NCI-H146 (cell line): Measurements from ENCODE around the gene CARM1.
A peak's percentile ranks its signal among the peaks of the same experiment; 100 is the strongest.
"Not testable (repeated sequence)": the region's sequence is repeated elsewhere in the genome, so short reads cannot be mapped to it uniquely, and the experiment has no call there.

Source experiments
- DNase-seq: peaks from one replicate; lab custom pipeline; 2025; lab: John Stamatoyannopoulos, UW

Gene CARM1

DNA sequence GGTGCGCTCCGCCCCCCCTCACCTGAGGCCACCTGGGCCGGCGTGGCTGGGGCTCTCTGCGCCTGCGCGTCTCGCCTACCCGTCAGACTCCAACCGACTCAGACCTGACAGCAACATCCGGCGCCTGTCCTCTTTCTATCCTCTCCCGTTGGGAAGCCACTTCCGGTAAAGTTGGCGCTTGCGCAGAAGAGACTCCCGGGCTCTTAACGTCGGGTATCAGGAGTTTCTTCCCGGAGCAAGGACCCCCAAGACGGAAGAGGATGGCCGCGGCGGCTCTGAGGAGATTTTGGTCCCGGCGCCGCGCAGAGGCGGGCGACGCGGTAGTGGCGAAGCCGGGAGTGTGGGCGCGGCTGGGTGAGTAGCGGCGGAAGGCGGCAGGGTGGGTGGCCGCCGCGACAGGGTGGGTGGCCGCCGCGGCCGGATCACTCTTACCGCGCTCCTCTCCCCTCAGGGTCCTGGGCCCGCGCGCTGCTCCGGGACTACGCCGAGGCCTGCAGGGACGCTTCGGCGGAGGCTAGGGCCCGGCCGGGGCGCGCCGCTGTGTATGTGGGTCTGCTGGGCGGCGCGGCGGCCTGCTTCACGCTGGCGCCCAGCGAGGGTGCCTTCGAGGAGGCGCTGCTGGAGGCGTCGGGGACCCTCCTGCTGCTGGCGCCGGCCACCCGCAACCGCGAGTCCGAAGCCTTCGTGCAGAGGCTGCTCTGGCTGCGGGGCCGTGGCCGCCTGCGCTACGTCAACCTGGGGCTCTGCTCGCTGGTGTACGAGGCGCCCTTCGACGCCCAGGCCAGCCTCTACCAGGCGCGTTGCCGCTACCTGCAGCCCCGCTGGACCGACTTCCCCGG lies 57.4 kb downstream of the CARM1 start, which contains the start of the genes TIMM29 and YIPF2:
TIMM29 (plus strand) TSS at position 249 of the 839 bp plus-strand sequence; CDS start at position 261, 12 bp downstream.
YIPF2 (minus strand) TSS at position 77 of the 839 bp plus-strand sequence. CDS start 229 bp downstream, outside the sequence.
- peak; percentile 100 for DNase-seq

DNA sequence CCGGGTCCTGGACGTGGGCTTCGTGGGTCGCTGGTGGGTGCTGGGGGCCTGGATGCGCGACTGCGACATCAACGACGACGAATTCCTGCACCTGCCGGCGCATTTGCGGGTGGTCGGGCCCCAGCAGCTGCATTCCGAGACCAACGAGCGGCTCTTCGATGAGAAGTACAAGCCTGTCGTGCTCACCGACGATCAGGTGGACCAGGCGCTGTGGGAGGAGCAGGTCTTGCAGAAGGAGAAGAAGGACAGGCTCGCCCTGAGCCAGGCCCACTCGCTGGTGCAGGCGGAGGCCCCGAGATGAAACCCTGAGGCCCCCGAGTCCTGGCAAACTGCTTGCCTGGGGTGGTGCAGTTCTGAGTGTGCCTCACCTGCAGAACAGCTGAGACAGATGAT lies 58.0 kb downstream of the CARM1 start:
- DNase-seq = peak; percentile 19

DNA sequence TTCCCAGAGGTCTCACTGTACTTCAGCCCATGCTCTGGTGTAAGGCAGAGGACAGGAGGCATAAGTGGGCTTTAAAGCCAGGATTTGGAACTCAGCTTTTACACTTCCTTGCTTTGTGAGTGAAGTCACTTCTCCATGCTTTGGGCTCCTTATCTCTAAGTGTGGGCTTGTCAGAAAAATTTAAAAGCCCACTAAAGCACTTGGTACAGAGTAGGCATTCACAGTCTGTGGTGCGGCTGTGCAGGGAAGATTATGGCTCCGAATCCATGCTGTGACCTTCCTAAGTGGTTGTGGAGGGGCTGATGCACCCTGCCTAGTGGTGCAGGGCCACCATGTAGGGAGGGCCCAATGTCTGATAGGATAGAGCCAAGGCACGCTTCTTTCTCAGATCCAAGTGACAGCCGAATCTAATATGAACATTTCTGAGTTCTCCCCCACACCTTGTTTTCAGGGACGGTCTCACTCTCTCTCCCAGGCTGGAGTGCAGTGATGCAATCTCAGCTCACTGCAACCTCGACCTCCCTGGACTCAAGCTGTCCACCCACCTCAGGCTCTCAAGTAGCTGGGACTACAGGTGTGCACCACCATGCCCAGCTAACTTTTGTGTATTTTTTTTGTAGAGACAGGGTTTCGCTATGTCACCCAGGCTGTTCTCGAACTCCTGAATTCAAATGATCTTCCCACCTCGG lies 64.2 kb downstream of the CARM1 start:
- DNase-seq = no peak

DNA sequence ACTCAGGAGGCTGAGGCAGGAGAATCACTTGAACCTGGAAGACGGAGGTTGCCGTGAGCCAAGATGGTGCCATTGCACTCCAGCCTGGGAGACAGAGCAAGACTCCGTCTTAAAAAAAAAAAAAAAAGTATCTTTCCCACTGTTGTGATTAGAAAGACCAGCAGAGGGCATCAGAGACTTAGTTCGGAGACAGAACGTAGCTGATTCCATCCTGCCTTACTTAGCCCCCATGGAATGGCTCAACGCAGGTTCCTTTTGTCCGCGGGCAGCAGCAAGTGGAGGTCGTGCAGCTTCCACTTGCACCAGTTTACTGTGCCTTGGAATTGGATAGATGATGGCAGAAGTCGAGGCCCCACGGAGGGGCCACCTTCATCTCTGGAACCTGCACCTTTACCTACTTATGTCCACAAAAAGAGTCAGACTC lies 65.3 kb downstream of the CARM1 start:
- peak; percentile 90 for DNase-seq

DNA sequence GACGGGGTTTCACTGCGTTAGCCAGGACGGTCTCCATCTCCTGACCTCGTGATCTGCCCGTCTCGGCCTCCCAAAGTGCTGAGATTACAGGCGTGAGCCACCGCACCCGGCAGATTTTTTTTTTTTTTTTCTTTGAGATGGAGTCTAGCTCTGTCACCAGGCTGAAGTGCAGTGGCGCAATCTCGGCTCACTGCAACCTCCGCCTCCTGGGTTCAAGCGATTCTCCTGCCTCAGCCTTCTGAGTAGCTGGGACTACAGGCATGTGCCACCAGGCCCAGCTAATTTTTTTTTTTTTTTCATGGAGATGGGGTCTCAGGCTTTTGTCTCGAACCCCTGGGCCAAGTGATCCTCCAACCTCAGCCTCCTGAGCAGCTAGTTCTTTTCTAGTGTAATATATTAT lies 70.3 kb downstream of the CARM1 start:
- DNase-seq = not testable (repeated sequence)

DNA sequence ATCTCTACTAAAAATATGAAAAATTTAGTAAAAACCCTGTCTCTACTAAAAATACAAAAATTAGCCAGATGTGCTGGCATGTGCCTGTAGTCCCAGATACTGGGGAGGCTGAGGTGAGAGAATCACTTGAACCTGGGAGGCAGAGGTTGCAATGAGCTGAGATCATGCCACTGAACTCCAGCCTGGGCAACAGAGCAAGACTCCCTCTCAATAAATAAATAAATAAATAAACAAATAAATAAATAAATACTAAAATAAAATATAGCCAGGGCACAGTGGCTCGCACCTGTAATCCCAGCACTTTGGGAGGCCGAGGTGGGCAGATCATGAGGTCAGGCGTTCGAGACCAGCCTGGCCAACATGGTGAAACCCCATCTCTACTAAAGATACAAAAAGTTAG lies 72.1 kb downstream of the CARM1 start:
- DNase-seq = not testable (repeated sequence)

DNA sequence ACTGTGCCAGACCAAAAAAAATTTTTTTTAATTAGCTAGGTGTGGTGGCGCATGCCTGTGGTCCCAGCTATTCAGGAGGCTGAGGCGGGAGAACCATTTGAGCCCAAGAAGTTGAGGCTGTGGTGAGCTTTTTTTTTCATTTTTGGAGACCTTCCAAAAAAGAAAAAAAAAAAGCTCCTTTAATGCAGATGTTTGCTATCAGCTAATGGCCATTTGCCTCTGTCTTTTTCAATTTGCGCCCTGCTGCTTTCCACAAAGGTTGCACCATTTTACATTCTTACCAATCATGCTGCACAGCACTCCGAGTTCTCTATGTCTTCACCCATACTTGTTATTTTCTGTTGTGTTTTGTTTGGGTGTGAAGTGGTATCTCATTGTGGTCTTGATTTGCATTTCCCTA lies 73.9 kb downstream of the CARM1 start:
- DNase-seq = peak; percentile 41

DNA sequence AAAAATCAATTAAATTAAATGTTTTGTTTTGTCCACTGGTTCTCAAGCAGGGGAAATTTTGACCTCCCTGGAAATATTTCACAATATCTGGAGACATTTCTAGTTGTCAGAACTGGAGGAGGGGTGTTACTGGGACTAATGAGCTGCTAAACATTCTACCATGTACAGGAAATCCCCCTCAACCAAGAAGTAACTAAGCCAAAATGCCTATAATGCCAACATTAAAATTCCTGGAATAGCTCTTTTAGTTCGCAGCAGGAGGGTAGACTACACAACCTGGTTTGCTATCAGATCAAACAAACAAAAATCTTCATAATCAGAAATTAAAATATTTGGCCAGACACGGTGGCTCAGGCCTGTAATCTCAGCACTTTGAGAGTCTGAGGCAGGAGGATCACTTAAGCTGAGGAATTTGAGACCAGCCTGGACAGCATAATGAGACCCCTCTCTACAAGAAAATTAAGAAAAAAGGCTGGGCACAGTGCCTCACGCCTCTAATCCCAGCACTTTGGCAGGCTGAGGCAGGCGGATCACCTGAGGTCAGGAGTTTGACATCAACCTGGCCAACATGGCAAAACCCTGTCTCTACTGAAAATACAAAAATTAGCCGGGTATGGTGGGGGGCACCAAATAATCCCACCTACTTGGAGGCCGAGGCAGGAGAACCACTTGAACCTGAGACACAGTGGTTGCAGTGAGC lies 75.8 kb downstream of the CARM1 start:
- no peak for DNase-seq

DNA sequence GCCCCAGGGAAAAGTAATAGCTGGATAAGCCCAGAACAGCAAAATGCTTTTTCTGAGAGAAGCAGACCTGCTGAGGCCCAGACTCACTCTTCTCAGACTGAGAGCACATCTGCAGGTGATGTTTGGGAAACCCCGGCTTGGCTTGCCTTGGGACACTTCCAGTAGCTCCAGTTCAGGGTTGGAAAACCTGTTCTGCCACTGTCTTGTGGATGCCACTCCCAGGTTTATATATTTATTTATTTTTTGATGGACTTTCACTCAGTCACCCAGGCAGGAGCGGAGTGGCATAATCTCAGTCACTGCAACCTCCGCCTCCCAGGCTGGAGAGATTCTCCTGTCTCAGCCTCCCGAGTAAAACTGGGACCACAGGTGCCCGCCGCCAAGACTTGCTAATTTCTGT lies 81.5 kb downstream of the CARM1 start:
- no peak for DNase-seq

DNA sequence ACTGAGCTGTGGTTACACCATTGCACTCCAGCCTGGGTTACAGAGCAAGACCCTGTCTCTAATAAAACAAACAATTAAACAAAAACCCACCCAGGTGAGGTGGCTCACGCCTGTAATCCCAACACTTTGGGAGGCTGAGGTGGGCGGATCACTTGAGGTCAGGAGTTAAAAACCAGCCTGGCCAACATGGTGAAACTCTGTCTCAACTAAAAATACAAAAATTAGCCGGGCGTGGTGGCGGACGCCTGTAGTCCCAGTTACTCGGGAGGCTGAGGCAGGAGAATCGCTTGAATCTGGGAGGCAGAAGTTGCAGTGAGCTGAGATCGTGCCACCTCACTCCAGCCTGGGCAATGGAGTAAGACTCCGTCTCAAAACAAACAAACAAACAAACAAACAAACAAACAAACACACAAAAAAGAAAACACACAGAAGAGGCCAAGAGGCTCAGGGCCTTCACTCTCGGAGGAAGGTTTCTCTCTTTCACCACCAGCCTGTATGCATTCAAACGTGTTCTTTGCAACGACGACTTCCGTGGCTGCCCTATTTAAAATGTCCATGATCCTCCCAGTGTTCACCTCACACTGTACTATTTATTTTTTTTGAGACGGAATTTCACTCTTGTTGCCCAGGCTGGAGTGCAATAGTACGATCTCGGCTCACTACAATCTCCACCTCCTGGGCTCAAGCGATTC lies 88.1 kb downstream of the CARM1 start:
- not testable (repeated sequence) for DNase-seq

DNA sequence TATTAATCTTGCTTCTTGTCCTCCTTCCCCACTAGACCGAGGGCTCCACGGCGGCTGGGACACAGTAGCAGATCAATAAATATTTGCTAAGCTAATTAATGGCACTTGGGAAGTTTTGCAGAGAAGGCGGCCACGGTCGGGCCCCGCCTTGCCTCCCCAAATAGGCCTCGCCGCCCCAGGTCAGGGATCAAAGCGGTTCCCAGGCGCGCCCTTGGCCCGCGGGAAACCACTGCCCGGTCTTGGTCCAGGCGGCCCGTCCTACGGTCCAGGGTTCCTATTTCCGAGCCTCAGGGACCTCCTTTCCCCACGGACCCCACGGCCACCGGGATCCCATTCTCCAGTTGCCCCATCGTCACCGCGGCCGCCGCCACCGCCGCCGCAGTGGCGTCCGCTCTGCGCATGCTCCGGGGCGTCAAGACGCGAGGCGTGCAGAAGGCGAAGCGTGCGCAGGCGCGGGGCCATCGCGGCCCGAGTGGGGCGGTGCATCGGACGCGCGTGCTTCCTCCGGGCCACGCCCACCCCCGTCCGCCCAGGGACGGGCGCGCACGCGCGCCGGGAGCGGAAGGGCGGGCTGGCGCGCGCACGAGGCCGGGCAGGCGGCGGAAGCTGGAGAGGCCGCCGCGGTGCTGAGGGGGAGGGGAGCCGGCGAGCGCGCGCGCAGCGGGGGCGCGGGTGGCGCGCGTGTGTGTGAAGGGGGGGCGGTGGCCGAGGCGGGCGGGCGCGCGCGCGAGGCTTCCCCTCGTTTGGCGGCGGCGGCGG lies 89.1 kb downstream of the CARM1 start, which contains the start of gene SMARCA4:
SMARCA4 (plus strand) TSS at position 717 of the 759 bp plus-strand sequence. CDS start 23,122 bp downstream, outside the sequence.
- peak; percentile 97 for DNase-seq

DNA sequence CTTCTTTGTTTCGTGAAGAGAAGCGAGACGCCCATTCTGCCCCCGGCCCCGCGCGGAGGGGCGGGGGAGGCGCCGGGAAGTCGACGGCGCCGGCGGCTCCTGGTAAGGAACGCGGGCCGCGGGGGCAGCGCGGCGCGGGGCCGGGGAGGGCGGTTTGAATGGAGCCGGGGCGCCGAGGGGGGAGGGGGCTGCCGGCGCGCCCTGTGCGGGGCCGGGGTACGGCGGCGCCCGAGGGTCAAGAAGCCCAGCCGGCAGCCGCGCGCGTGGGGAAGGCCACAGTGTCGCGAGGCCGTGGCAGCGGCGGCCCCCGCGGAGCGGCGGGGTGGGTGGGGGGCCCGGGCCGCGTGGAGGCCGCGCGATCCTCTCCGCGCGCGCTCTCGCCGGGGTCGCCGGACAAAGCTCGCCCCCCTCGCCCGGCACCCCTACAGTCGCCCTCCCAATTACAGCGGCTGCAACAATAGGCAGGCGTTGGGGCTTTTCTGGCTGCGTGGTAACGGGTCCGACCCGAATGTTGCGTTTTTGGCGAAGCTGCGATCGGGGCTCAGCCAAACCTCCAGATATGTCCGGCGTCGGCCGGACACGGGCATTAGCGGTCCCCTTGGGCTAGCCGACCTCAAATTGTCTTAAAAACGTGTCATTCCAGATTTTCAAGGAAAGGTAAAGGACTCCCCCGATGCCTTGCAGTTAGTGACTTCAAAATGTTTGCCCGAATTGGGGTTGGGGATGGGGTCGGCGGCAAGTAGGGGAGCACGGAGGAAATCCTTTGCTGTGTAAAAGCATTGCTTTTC lies 89.9 kb downstream of the CARM1 start:
- peak; percentile 61 for DNase-seq

DNA sequence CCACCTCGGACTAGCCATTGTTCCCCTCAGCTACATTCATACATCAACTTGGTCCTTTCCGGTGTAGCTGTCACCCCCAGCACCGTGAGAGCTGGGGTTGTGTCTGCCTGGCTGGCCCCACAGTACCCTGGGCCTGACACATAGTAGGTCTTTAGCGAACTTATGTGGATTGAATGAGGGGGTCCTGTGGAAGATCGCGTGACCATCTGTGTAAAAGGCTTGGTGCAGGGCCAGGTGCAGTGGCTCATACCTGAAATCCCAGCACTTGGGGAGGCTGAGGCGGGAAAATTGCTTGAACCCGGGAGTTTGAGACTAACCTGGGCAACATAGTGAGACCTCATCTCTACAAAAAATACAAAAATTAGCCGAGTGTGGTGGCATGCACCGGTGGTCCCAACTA lies 91.5 kb downstream of the CARM1 start:
- DNase-seq = no peak

DNA sequence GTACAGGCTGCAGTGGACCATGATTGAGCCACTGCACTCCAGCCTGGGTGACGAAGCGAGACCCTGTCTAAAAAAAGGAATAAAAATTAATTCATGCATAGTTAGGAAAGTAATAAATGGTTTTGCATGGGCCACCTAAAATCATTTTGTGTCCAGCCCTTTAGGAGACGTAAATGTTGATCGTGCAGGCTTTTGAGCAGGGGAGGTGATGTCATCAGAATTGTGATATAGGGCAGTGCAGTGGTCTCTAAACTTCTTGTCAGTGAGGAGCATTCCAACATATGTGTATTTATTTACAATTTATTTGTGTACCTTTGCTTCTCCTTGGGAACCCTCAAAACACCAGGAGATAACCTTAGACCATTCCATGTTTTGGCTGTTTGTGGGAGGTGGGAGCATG lies 92.5 kb downstream of the CARM1 start:
- DNase-seq = no peak

DNA sequence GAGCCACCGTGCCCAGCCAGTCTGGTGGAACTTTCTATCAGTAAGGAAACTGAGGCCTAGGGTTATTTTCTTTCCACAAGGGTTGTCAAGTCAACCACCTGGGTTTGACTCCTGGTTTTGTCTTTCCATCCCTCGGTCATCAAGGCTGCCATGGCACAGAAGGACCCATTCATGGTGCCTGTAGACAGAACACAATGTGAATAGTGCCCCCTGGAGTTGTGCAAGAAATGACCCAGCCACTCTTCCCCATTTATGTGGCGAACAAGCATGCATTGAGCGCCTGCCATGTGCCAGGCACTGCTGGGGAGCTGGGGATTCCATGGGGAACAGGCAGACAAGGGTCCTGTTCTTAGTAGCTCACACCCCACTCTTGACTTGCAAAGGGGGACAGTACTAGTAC lies 93.5 kb downstream of the CARM1 start:
- no peak for DNase-seq

DNA sequence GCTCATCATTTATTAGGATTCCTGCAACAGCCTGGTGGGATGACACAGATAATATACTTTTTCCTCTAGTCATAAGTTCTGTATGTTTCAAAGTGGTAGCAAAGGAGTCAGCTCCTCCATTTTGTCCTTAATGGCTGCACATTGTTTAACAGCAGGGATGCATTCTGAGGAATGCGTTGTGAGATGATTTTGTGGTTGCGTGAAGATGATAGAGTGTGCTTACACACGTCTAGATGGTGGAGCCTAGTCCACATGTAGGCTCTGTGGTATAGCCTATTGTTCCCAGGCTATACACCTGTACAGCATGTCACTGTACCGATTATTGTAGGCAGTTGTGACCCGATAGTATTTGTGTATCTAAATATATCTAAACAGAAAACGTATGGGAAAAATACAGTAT lies 94.0 kb downstream of the CARM1 start:
- DNase-seq = no peak

DNA sequence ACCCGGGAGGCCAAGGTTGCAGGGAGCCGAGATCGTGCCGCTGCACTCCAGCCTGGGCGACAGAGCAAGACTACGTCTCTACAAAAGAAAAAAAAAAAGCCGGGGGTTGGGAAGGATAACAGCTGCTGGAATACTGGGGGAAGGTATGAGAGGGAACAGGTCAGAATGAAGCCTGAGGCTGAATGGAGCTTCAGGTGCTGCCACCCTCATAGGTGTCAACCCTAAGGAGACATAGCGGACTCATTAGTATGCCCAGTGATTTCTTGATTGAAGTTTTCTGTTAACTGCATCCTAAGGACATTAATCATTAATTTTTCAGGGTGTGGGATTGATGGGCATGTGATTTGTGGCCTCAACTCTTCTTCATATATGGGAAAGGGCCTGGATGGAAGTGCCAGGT lies 95.5 kb downstream of the CARM1 start:
- DNase-seq = no peak

DNA sequence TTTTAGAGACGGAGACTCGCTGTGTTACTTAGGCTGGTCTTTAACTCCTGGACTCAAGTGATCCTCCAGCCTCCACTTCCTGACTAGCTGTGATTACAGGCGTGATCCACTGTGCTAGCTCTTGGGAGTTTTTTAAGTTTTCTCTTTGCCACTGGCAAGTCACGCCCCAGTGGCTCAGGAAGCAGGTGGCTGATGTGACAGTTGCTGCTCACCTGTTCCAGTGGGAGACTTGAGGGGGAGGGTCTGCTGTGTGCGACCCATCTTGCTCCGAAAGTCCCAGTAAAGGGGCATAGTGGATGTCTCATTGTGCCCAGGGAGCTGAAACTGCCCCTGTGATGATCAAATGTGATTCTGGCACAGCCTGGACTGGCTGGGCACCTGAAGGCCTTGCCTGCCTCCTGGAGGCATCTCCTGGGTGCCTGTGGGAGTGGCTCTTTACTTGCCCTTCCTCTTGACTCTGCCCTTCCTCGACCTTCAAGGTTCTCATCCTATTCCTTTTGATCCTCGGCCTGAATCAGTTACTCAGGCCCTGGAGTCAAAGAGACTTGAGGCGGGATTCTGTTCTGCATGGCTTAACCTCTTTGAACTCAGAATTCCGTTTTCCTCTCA lies 97.3 kb downstream of the CARM1 start:
- peak; percentile 17 for DNase-seq

DNA sequence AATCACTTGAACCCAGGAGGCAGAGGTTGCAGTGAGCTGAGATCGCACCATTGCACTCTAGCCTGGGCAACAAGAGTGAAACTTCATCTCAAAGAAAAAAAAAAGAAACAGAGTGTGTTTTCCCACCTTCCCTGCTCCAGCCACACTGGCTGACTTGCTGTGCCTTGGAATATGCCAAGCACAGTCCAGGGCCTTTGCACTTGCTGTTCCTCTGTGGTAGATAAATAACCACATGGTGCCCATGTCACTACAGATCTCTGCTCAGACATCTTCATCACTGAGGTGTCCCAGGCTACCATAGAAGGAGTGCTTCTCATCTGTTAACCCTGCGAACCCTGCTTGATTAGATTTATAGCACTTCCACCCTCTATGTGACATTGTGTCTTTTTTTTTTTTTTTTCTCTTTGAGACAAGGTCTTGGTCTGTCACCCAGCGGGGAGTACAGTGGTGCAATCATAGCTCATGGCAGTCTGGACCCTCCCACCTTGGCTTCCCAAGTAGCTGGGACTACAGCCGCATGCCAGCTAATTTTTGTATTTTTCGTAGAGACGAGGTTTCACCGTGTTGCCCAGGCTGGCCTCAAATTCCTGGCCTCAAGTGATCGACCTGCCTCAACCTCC lies 99.9 kb downstream of the CARM1 start:
- no peak for DNase-seq
